Measurements from ENCODE around the gene HIVEP3.

GRCh38 chr1:41742219-41742618, 176.5 kb downstream of the HIVEP3 start:
- TF ChIP-seq CTCF (IDR thresholded peaks at IDR 0.05) (no peak), POLR2AphosphoS5 (IDR thresholded peaks at IDR 0.05; ENCODE audit: low read depth, low read length) (no peak), GATA2 (CRISPR knock-in tag; IDR thresholded peaks at IDR 0.05) (no peak), SMC3 (IDR thresholded peaks at IDR 0.05; ENCODE audit: low read depth, low read length) (no peak), PBX3 (IDR thresholded peaks at IDR 0.05) (no peak), MXI1 (IDR thresholded peaks at IDR 0.05; ENCODE audit: low read depth, low read length) (no peak)
